HCT116 (cell line): ENCODE results near the gene CRADD. TPM values are rescaled to one million over a fixed set of nuclear protein-coding genes. Genes with fewer than 3 reads are reported as not detected.

Source experiments
- ATAC-seq: fragments of 200-7000 bp; cut with Tn5 transposase; 2 replicates; pipeline ENCODE4 v1.9.1; 2020; ENCODE audit warnings: mild to moderate bottlenecking, moderate library complexity
- BruUV-seq: library from RNA; stranded (reverse); fragments of 400-500 nt; replicated peaks from 2 replicates; lab custom pipeline; 2021; lab: Mats Ljungman, UMichigan
- CTCF ChIA-PET: fragments of 300-600 bp; sonication (Branson Sonifier 250); formaldehyde crosslinking; loops from one replicate; lab custom pipeline; 2021; ENCODE audit warnings: antibody characterized with exemption; lab: Charles Lee
- POLR2A ChIA-PET: fragments of 300-600, 350-600 bp; sonication (Branson Sonifier 250); formaldehyde crosslinking; loops from one replicate; lab custom pipeline; 2021; ENCODE audit warnings: antibody characterized with exemption; lab: Charles Lee
- RAD21 ChIA-PET, 2 experiments: fragments of 300-600 bp; sonication (Branson Sonifier 250); formaldehyde crosslinking; loops; one replicate each; lab custom pipeline; 2023; ENCODE audit warnings: low total read pairs in 2 of 2; ENCODE audit not compliant: uncharacterized antibody in 2 of 2, unreplicated experiment in 2 of 2, low non-redundant PET in 1 of 2; lab: Charles Lee
- DNase-seq: peaks from one replicate; pipeline ENCODE4 v3.0.0-alpha.2; 2010; ENCODE audit warnings: low read depth, low spot score
- H2AFZ ChIP-seq: fragments of 200-600 bp; shearing (Covaris generic), sonication (generic); 2 replicates; pipeline ENCODE4 v1.6.1; 2017; ENCODE audit warnings: low read depth, mixed run types, mixed read lengths, antibody characterized with exemption, low read length; ENCODE audit not compliant: poor library complexity, severe bottlenecking
- H3K27ac ChIP-seq: 2 replicates; pipeline ENCODE4 v1.5.1; 2012; ENCODE audit warnings: low read depth, low read length
- H3K27me3 ChIP-seq: fragments of 200-600 bp; sonication (generic); 2 replicates; pipeline ENCODE4 v1.6.1; 2016; ENCODE audit warnings: mixed run types, low read length, mixed read lengths; ENCODE audit not compliant: insufficient read depth
- H3K36me3 ChIP-seq, 2 experiments: fragments of 200-500 bp in 1 of 2; fragments of 200-600 bp in 1 of 2; sonication (Bioruptor generic) in 1 of 2; sonication (generic) in 1 of 2; 2 replicates each; pipeline versions ENCODE4 v1.5.1 to v1.6.1; 2014 to 2016; ENCODE audit warnings: low read length in 2 of 2, inconsistent platforms in 1 of 2, mixed read lengths in 1 of 2, mixed run types in 1 of 2; ENCODE audit not compliant: insufficient read depth in 2 of 2, control insufficient read depth in 1 of 2
- H3K4me1 ChIP-seq, 2 experiments: fragments of 200-600 bp in 1 of 2; sonication (generic) in 1 of 2; 2 replicates each; pipeline versions ENCODE4 v1.5.1 to v1.6.1; 2012 to 2017; ENCODE audit warnings: low read length in 2 of 2, inconsistent platforms in 1 of 2, mild to moderate bottlenecking in 1 of 2, mixed read lengths in 1 of 2, mixed run types in 1 of 2, moderate library complexity in 1 of 2; ENCODE audit not compliant: insufficient read depth in 2 of 2, control insufficient read depth in 1 of 2
- H3K4me2 ChIP-seq: fragments of 200-600 bp; sonication (generic); 2 replicates; pipeline ENCODE4 v1.6.1; 2017; ENCODE audit warnings: mixed run types, low read length, mixed read lengths
- H3K4me3 ChIP-seq, 2 experiments: fragments of 200-600 bp in 1 of 2; sonication (generic) in 1 of 2; replicated peaks in 1 of 2; 2 replicates each; pipeline ENCODE4 v1.5.1; 2011 to 2016; ENCODE audit warnings: low read length in 2 of 2, control low read depth in 1 of 2, low read depth in 1 of 2, mild to moderate bottlenecking in 1 of 2, mixed read lengths in 1 of 2, mixed run types in 1 of 2
- H3K79me2 ChIP-seq: fragments of 200-600 bp; sonication (generic); 2 replicates; pipeline ENCODE4 v1.6.1; 2017; ENCODE audit warnings: mild to moderate bottlenecking, mixed run types, low read length, moderate library complexity, mixed read lengths; ENCODE audit not compliant: insufficient read depth
- H3K9ac ChIP-seq: fragments of 200-600 bp; sonication (generic); 2 replicates; pipeline ENCODE4 v1.6.1; 2016; ENCODE audit warnings: low read length, mixed read lengths
- H3K9me2 ChIP-seq: fragments of 200-600 bp; sonication (generic), shearing (Covaris generic); 2 replicates; pipeline ENCODE4 v1.6.1; 2017; ENCODE audit warnings: mixed run types, mild to moderate bottlenecking, moderate library complexity; ENCODE audit not compliant: insufficient read depth
- H3K9me3 ChIP-seq, 2 experiments: fragments of 200-500 bp in 1 of 2; fragments of 200-600 bp in 1 of 2; sonication (Bioruptor generic) in 1 of 2; sonication (generic) in 1 of 2; 2 replicates each; pipeline ENCODE4 v1.6.1; 2014 to 2017; ENCODE audit warnings: low read length in 2 of 2, mixed read lengths in 2 of 2, inconsistent platforms in 1 of 2, low read depth in 1 of 2, mild to moderate bottlenecking in 1 of 2, mixed run types in 1 of 2, moderate library complexity in 1 of 2; ENCODE audit not compliant: control insufficient read depth in 1 of 2, insufficient read depth in 1 of 2
- H4K20me1 ChIP-seq: fragments of 200-600 bp; sonication (generic), shearing (Covaris generic); 2 replicates; pipeline ENCODE4 v1.6.1; 2017; ENCODE audit warnings: mixed run types, mild to moderate bottlenecking, moderate library complexity; ENCODE audit not compliant: insufficient read depth
- CBX3 ChIP-seq: IDR thresholded peaks from 2 replicates; pipeline ENCODE4 v1.6.1; 2012; ENCODE audit warnings: low read depth
- CEBPB ChIP-seq: IDR thresholded peaks from 2 replicates; pipeline ENCODE4 v1.6.1; 2012; ENCODE audit warnings: low read depth
- EGR1 ChIP-seq: IDR thresholded peaks from 2 replicates; pipeline ENCODE4 v1.6.1; 2012; ENCODE audit warnings: low read depth
- ELF1 ChIP-seq: IDR thresholded peaks from 2 replicates; pipeline ENCODE4 v1.6.1; 2012; ENCODE audit warnings: low read depth, borderline replicate concordance
- EZH2 ChIP-seq: fragments of 200-600 bp; sonication (generic); IDR thresholded peaks from 2 replicates; pipeline ENCODE4 v1.6.1; 2017; ENCODE audit warnings: antibody characterized with exemption, mixed run types
- EZH2phosphoT487 ChIP-seq: fragments of 200-600 bp; IDR thresholded peaks from 2 replicates; pipeline ENCODE4 v1.6.1; 2018; ENCODE audit warnings: antibody characterized with exemption, borderline replicate concordance
- FOSL1 ChIP-seq: IDR thresholded peaks from 2 replicates; pipeline ENCODE4 v1.6.1; 2012; ENCODE audit warnings: low read depth
- JUND ChIP-seq: IDR thresholded peaks from 2 replicates; pipeline ENCODE4 v1.6.1; 2012
- POLR2A ChIP-seq: IDR thresholded peaks from 2 replicates; pipeline ENCODE4 v1.7.0; 2011; ENCODE audit warnings: borderline replicate concordance; ENCODE audit not compliant: insufficient read depth, insufficient read length; ENCODE audit errors: extremely low read depth
- RAD21 ChIP-seq: IDR thresholded peaks from 2 replicates; pipeline ENCODE4 v1.6.1; 2012; ENCODE audit warnings: low read depth, mild to moderate bottlenecking
- SP1 ChIP-seq: IDR thresholded peaks from 2 replicates; pipeline ENCODE4 v1.6.1; 2012; ENCODE audit warnings: low read depth
- SRF ChIP-seq: IDR thresholded peaks from 2 replicates; pipeline ENCODE4 v1.6.1; 2012; ENCODE audit warnings: low read depth
- YY1 ChIP-seq: IDR thresholded peaks from 2 replicates; pipeline ENCODE4 v1.6.1; 2011; ENCODE audit warnings: low read length, low read depth, moderate library complexity, mild to moderate bottlenecking; ENCODE audit not compliant: insufficient replicate concordance; ENCODE audit errors: extremely low read depth
- ZFX ChIP-seq: fragments of 450-650 bp; IDR thresholded peaks from 2 replicates; pipeline ENCODE4 v1.6.1; 2017
- ZNF274 ChIP-seq: fragments of 200-500 bp; sonication (Bioruptor generic); IDR thresholded peaks from 2 replicates; pipeline ENCODE4 v1.6.1; 2014; ENCODE audit warnings: mild to moderate bottlenecking, low read depth, low read length, inconsistent platforms
- intact Hi-C: fragments of 100-400 bp; cut with micrococcal nuclease; formaldehyde crosslinking; loops from 2 replicates; pipeline ENCODE4 v1.10.0; 2022
- total RNA-seq: library from RNA; stranded (reverse); gene quantifications from one replicate; pipeline ENCODE4 v1.2.1, GENCODE V29; 2021; ENCODE audit not compliant: unreplicated experiment
- TF ChIP-seq, protein P1 (sequence below): IDR thresholded peaks from 2 replicates; pipeline ENCODE4 v1.6.1; 2012
- TF ChIP-seq, protein P2 (sequence below): IDR thresholded peaks from 2 replicates; pipeline ENCODE4 v1.6.1; 2011; ENCODE audit warnings: mild to moderate bottlenecking, low read length, moderate library complexity; ENCODE audit not compliant: insufficient replicate concordance; ENCODE audit errors: extremely low read depth
- TF ChIP-seq, protein P3 (sequence below): IDR thresholded peaks from 2 replicates; pipeline ENCODE4 v1.6.1; 2012
- TF ChIP-seq, protein P4 (sequence below): IDR thresholded peaks from 2 replicates; pipeline ENCODE4 v1.6.1; 2012; ENCODE audit warnings: low read depth
- TF ChIP-seq, protein P5 (sequence below), 3 experiments: fragments of 200-600 bp in 1 of 3; sonication (generic) in 1 of 3; IDR thresholded peaks in 2 of 3; conservative IDR thresholded peaks in 1 of 3; 2 replicates each; pipeline ENCODE4 v1.5.1; 2012 to 2017; ENCODE audit warnings: low read depth in 2 of 3, low read length in 2 of 3, antibody characterized with exemption in 1 of 3, borderline replicate concordance in 1 of 3, control low read depth in 1 of 3, mild to moderate bottlenecking in 1 of 3, mixed read lengths in 1 of 3, mixed run types in 1 of 3, moderate library complexity in 1 of 3; ENCODE audit not compliant: insufficient read depth in 1 of 3

The CRADD gene
- total RNA-seq, 1 experiment from 2014 or later, result 12.2 TPM

DNA sequence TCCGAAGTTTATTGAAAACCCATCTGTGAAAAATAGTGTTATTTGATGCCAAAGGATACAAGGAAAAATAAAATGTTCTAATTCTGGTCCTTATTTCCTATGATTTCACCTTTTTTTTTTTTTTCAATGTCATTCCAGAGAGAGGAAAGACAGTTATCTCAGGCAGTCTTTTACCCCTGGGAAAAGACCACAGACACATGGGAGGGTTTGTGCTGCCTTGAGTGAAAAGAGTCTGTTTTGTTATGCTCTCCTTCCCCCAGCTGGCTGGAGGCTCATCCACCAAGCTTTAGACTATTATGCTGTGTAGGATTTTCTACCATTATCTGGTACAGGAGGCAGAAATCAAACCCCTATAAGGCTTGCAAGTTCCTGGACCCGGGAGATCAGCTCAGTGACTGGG, 151.8 kb downstream of the CRADD start (continued):
- no peak for TF ChIP-seq ZNF274
- TF ChIP-seq, all 23 proteins: peak for 0

DNA sequence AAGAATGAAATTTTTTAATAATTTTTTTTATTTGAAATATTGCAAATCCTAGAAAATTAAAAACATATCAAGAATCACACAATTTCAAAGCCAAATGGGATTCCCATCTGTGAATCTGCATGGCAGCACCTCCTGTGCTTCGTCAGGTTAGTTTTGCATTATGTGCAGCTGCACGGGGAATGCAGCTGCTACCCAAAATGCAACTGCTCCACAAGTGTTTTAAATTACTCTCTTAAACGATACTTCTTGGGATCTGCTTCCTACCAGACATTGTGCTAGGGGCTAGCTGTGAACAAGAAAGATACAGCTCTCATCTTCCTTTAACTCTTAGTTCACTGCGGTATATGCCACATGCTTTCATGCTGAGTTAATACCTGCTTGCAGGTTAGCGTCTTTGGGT, 154.2 kb downstream of the CRADD start:
- no peaks in the 10 kb centered on the region; the same call in 1 of the 2 replicates for H3K9me2 ChIP-seq
- POLR2A ChIA-PET, result no interaction called here
- TF ChIP-seq ZNF274, result no peak
- no peak for TF ChIP-seq EGR1
- no peak for TF ChIP-seq YY1
- TF ChIP-seq POLR2A, result no peak
- TF ChIP-seq, protein P1, sequence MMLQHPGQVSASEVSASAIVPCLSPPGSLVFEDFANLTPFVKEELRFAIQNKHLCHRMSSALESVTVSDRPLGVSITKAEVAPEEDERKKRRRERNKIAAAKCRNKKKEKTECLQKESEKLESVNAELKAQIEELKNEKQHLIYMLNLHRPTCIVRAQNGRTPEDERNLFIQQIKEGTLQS, result no peak
- no peak for TF ChIP-seq FOSL1
- TF ChIP-seq EZH2phosphoT487, result no peak
- no peak for TF ChIP-seq ZFX
- TF ChIP-seq, protein P2, sequence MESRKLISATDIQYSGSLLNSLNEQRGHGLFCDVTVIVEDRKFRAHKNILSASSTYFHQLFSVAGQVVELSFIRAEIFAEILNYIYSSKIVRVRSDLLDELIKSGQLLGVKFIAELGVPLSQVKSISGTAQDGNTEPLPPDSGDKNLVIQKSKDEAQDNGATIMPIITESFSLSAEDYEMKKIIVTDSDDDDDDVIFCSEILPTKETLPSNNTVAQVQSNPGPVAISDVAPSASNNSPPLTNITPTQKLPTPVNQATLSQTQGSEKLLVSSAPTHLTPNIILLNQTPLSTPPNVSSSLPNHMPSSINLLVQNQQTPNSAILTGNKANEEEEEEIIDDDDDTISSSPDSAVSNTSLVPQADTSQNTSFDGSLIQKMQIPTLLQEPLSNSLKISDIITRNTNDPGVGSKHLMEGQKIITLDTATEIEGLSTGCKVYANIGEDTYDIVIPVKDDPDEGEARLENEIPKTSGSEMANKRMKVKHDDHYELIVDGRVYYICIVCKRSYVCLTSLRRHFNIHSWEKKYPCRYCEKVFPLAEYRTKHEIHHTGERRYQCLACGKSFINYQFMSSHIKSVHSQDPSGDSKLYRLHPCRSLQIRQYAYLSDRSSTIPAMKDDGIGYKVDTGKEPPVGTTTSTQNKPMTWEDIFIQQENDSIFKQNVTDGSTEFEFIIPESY, result no peak
- no peak for TF ChIP-seq CBX3
- TF ChIP-seq SRF, result no peak
- no peak for TF ChIP-seq RAD21
- no peak for TF ChIP-seq CEBPB
- TF ChIP-seq, protein P3, sequence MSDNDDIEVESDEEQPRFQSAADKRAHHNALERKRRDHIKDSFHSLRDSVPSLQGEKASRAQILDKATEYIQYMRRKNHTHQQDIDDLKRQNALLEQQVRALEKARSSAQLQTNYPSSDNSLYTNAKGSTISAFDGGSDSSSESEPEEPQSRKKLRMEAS, result no peak
- TF ChIP-seq ELF1, result no peak
- TF ChIP-seq, protein P4, sequence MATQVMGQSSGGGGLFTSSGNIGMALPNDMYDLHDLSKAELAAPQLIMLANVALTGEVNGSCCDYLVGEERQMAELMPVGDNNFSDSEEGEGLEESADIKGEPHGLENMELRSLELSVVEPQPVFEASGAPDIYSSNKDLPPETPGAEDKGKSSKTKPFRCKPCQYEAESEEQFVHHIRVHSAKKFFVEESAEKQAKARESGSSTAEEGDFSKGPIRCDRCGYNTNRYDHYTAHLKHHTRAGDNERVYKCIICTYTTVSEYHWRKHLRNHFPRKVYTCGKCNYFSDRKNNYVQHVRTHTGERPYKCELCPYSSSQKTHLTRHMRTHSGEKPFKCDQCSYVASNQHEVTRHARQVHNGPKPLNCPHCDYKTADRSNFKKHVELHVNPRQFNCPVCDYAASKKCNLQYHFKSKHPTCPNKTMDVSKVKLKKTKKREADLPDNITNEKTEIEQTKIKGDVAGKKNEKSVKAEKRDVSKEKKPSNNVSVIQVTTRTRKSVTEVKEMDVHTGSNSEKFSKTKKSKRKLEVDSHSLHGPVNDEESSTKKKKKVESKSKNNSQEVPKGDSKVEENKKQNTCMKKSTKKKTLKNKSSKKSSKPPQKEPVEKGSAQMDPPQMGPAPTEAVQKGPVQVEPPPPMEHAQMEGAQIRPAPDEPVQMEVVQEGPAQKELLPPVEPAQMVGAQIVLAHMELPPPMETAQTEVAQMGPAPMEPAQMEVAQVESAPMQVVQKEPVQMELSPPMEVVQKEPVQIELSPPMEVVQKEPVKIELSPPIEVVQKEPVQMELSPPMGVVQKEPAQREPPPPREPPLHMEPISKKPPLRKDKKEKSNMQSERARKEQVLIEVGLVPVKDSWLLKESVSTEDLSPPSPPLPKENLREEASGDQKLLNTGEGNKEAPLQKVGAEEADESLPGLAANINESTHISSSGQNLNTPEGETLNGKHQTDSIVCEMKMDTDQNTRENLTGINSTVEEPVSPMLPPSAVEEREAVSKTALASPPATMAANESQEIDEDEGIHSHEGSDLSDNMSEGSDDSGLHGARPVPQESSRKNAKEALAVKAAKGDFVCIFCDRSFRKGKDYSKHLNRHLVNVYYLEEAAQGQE, result no peak
- TF ChIP-seq EZH2, result no peak
- TF ChIP-seq JUND, result no peak
- no peak for TF ChIP-seq SP1
- TF ChIP-seq, protein P5, sequence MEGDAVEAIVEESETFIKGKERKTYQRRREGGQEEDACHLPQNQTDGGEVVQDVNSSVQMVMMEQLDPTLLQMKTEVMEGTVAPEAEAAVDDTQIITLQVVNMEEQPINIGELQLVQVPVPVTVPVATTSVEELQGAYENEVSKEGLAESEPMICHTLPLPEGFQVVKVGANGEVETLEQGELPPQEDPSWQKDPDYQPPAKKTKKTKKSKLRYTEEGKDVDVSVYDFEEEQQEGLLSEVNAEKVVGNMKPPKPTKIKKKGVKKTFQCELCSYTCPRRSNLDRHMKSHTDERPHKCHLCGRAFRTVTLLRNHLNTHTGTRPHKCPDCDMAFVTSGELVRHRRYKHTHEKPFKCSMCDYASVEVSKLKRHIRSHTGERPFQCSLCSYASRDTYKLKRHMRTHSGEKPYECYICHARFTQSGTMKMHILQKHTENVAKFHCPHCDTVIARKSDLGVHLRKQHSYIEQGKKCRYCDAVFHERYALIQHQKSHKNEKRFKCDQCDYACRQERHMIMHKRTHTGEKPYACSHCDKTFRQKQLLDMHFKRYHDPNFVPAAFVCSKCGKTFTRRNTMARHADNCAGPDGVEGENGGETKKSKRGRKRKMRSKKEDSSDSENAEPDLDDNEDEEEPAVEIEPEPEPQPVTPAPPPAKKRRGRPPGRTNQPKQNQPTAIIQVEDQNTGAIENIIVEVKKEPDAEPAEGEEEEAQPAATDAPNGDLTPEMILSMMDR (IDR thresholded peaks at IDR 0.05 in 2 of 3, conservative IDR thresholded peaks at IDR 0.05 in 1 of 3; ENCODE audit: borderline replicate concordance in 1 of 3, insufficient read depth in 1 of 3, low read depth in 2 of 3, low read length in 2 of 3), result no peak
- TF ChIP-seq, all 23 proteins: peak for 0
- Histone ChIP-seq H3K27me3 (no peaks in the 10 kb centered on the region), H3K27ac (no peak overlapping the region), H3K4me2 (no peak overlapping the region), H3K36me3 (no peaks in the 10 kb centered on the region), H4K20me1 (no peaks in the 10 kb centered on the region), H3K4me1 (no peaks in the 10 kb centered on the region), H3K79me2 (no peaks in the 10 kb centered on the region), H3K9ac (no peak overlapping the region), H2AFZ (no peak overlapping the region), H3K4me3 (no peak overlapping the region), H3K9me3 (no peaks in the 10 kb centered on the region)
- no peak for DNase-seq
- intact Hi-C loops, result no loop called here
- ChIA-PET RAD21 (no interaction called here), CTCF (no interaction called here)
- no TSS peak for BruUV-seq
- ATAC-seq, result no peak
